Natural killer cell (primary cell): ENCODE measurements around the gene GPR31. TPM values are rescaled to one million over a fixed set of nuclear protein-coding genes. Genes with fewer than 3 reads are reported as not detected.

Experiments
- ATAC-seq, 3 donors: fragments of 150-1000 bp in 2 of 3; fragments of 200-7000 bp in 1 of 3; cut with Tn5 transposase; 1 replicate in 1 of 3; 2 replicates in 2 of 3; pipeline ENCODE4 v1.10.0; 2021; ENCODE audit warnings: mild to moderate bottlenecking in 2 of 3, moderate library complexity in 2 of 3
- DNase-seq, 2 donors: peaks; one replicate each; pipeline versions ENCODE4 v3.0.0 to v3.0.0-alpha.2; 2013 to 2021; ENCODE audit warnings: mixed read lengths in 1 of 2
- H3K27ac ChIP-seq: one replicate; pipeline ENCODE4 v1.5.1; 2013; ENCODE audit warnings: mild to moderate bottlenecking, low read length
- H3K27me3 ChIP-seq: one replicate; pipeline ENCODE4 v1.6.1; 2013; ENCODE audit warnings: low read length; ENCODE audit not compliant: control insufficient read depth, insufficient read depth
- H3K36me3 ChIP-seq: one replicate; pipeline ENCODE4 v1.6.1; 2013; ENCODE audit warnings: low read length; ENCODE audit not compliant: control insufficient read depth, insufficient read depth
- H3K4me1 ChIP-seq: one replicate; pipeline ENCODE4 v1.6.1; 2013; ENCODE audit warnings: low read length; ENCODE audit not compliant: control insufficient read depth, insufficient read depth
- H3K4me3 ChIP-seq: one replicate; pipeline ENCODE4 v1.5.1; 2013; ENCODE audit warnings: low read length
- H3K9me3 ChIP-seq: one replicate; pipeline ENCODE4 v1.6.1; 2013; ENCODE audit warnings: low read length; ENCODE audit not compliant: control insufficient read depth, insufficient read depth
- H3K27ac Mint-ChIP-seq, 2 donors: one replicate each; pipeline ENCODE4 v1.8.0; 2022; ENCODE audit warnings: mild to moderate bottlenecking in 2 of 2, mixed read lengths in 2 of 2, moderate library complexity in 1 of 2
- H3K27me3 Mint-ChIP-seq, 2 donors: one replicate each; pipeline ENCODE4 v1.8.0; 2022; ENCODE audit warnings: low read depth in 2 of 2, mixed read lengths in 2 of 2
- H3K36me3 Mint-ChIP-seq: one replicate; pipeline ENCODE4 v1.8.0; 2022; ENCODE audit warnings: mixed read lengths
- H3K4me1 Mint-ChIP-seq, 2 donors: one replicate each; pipeline ENCODE4 v1.8.0; 2022; ENCODE audit warnings: mixed read lengths in 2 of 2
- H3K4me3 Mint-ChIP-seq: one replicate; pipeline ENCODE4 v1.8.0; 2022; ENCODE audit warnings: mild to moderate bottlenecking, moderate library complexity, mixed read lengths
- H3K9me3 Mint-ChIP-seq, 2 donors: one replicate each; pipeline ENCODE4 v1.8.0; 2022; ENCODE audit warnings: mixed read lengths in 2 of 2
- CTCF ChIP-seq: fragments of 200-600 bp; IDR thresholded peaks from one replicate; pipeline ENCODE4 v1.8.0; 2022; ENCODE audit warnings: antibody characterized with exemption
- whole genome bisulfite sequencing: methylation state at CpG from one replicate; pipeline ENCODE4 v1.1.7; 2013; ENCODE audit warnings: missing lambda C conversion rate; ENCODE audit not compliant: insufficient coverage; 5-methylcytosine and 5-hydroxymethylcytosine counted together
- intact Hi-C: fragments of 100-400 bp; cut with micrococcal nuclease; formaldehyde crosslinking; loops from one replicate; pipeline ENCODE4 v1.14.2; 2022
- total RNA-seq, 4 donors: library from RNA; stranded (reverse); fragments of 120-200 nt in 1 of 4; gene quantifications; one replicate each; pipeline versions ENCODE4 v1.2.3 to v1.2.4, GENCODE V29; 2013 to 2022

GPR31 gene
- total RNA-seq, 3 donors from 2014 or later (not counting 1 experiment from before 2014, with no cell fraction given), result 0.24 TPM; not detected in 2

- no peak for ATAC-seq
- H3K9me3 Mint-ChIP-seq, result no peaks in the 10 kb centered on the region
- H3K36me3 ChIP-seq, result no peaks in the 10 kb centered on the region
- intact Hi-C loops, result no loop called here
- peaks cover 5 to 6% of the 10 kb centered on the region in 2 donors for H3K4me1 Mint-ChIP-seq
- H3K4me1 ChIP-seq, result peaks cover 19% of the 10 kb centered on the region
- H3K27ac ChIP-seq, result no peak overlapping the region
- WGBS, result 94% methylated on average over 10 of the region's 12 CpGs
- no peaks in the 10 kb centered on the region for H3K9me3 ChIP-seq
- peaks cover 25% of the 10 kb centered on the region in 2 donors for H3K27me3 Mint-ChIP-seq
- H3K4me3 Mint-ChIP-seq, result no peak overlapping the region
- no peak for DNase-seq
- H3K4me3 ChIP-seq, result no peak overlapping the region
- H3K27ac Mint-ChIP-seq, result no peak overlapping the region
- H3K27me3 ChIP-seq, result no peaks in the 10 kb centered on the region
- no peaks in the 10 kb centered on the region for H3K36me3 Mint-ChIP-seq
- TF ChIP-seq CTCF, result no peak
Observed at GRCh38 chr6:167145461-167145860, 12.3 kb downstream of the GPR31 start.

GRCh38 chr6:167143041-167143440, 14.7 kb downstream of the GPR31 start:
- DNase-seq, result no peak
- Histone ChIP-seq H3K4me3 (no peak overlapping the region), H3K27ac (no peak overlapping the region), H3K9me3 (no peaks in the 10 kb centered on the region), H3K36me3 (no peaks in the 10 kb centered on the region), H3K27me3 (no peaks in the 10 kb centered on the region), H3K4me1 (peaks cover 23% of the 10 kb centered on the region)
- H3K4me3 Mint-ChIP-seq, result no peak overlapping the region
- H3K27ac Mint-ChIP-seq, result no peak overlapping the region
- intact Hi-C loops, result loop anchor here (5.0 kb wide), 1 partner anchor 366 kb away; no protein-coding TSS in a partner anchor
- no peaks in the 10 kb centered on the region for H3K36me3 Mint-ChIP-seq
- 89% methylated on average over 9 of the region's 9 CpGs for WGBS
- peaks cover 16% of the 10 kb centered on the region in 2 donors for H3K4me1 Mint-ChIP-seq
- no peak for ATAC-seq
- no peak for TF ChIP-seq CTCF
- peaks cover 25 to 31% of the 10 kb centered on the region in 2 donors for H3K27me3 Mint-ChIP-seq
- H3K9me3 Mint-ChIP-seq, result no peaks in the 10 kb centered on the region

DNA sequence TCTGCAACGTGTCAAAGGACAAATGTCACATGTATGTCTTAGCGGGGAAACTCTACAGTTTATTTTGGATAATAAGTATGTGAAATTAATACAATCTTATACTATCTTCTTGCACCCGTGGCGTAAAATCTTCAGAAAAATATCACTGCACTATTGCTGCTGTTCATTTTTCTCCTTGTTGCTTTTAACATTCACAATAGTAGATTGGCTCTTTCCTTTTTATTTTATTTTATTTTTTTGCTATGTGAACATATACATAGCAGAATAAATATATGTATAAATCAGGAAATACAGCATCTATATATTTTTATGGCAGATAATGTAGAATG, 15.4 kb downstream of the GPR31 start:
- no peak overlapping the region for H3K4me3 Mint-ChIP-seq
- no peak overlapping the region for H3K27ac Mint-ChIP-seq
- 33% methylated on average over 3 of the region's 4 CpGs for WGBS
- intact Hi-C loops, result loop anchor here (1.0 to 5.0 kb wide), 2 partner anchors 356 to 365 kb away; no protein-coding TSS in a partner anchor
- no peaks in the 10 kb centered on the region for H3K9me3 ChIP-seq
- no peaks in the 10 kb centered on the region for H3K9me3 Mint-ChIP-seq
- peaks cover 23% of the 10 kb centered on the region for H3K4me1 ChIP-seq
- DNase-seq, result no peak
- peaks cover 25 to 37% of the 10 kb centered on the region in 2 donors for H3K27me3 Mint-ChIP-seq
- no peaks in the 10 kb centered on the region for H3K36me3 ChIP-seq
- peaks cover 16% of the 10 kb centered on the region in 2 donors for H3K4me1 Mint-ChIP-seq
- no peak overlapping the region for H3K4me3 ChIP-seq
- no peak overlapping the region for H3K27ac ChIP-seq
- H3K27me3 ChIP-seq, result no peaks in the 10 kb centered on the region
- H3K36me3 Mint-ChIP-seq, result no peaks in the 10 kb centered on the region
- no peak for TF ChIP-seq CTCF
- no peak for ATAC-seq
